Dedifferentiated amniotic fluid mesenchymal stem cell (primary cell): ENCODE data around the gene OR2B2.

Experiments
- DNase-seq: peaks from one replicate; pipeline ENCODE4 v3.0.0-alpha.2; 2016; ENCODE audit errors: extremely low spot score

OR2B2 gene

DNA sequence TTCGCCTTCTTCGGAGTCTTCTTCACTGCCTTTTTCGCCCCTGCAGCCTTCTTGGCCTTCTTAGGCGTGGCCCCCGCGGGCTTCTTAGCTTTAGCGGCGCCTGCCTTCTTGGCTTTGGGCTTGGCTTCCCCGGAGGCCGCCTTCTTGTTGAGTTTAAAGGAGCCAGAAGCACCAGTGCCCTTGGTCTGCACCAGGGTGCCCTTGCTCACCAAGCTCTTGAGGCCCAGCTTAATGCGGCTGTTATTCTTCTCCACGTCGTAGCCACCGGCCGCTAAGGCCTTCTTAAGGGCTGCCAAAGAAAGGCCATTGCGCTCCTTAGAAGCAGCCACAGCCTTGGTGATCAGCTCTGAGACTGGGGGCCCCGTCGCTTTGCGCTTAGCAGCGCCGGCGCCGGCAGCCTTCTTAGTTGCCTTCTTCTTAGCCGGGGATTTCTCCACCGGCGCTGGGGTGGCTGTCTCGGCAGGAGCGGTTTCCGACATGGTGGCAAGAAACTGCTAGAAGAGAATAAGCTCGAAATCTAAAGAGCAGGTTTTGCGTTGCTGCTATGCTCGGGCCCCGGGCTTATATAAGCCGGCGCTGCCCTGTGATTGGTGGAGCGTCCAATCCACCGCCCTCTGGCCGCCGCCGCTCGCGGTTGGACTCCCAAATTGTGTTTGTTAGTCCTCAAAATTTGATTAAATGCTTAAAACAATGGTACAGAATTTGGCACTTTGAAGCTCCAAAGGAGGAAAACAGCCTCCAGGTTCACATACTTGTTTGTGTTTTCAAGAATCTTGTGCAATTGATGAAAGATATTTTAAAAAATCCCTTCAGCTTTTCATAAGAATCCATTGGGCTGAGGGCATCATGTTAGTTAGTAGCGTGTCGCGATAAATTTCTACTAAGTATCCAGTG is 44.9 kb downstream of the OR2B2 start:
- peak; percentile 42 for DNase-seq

DNA sequence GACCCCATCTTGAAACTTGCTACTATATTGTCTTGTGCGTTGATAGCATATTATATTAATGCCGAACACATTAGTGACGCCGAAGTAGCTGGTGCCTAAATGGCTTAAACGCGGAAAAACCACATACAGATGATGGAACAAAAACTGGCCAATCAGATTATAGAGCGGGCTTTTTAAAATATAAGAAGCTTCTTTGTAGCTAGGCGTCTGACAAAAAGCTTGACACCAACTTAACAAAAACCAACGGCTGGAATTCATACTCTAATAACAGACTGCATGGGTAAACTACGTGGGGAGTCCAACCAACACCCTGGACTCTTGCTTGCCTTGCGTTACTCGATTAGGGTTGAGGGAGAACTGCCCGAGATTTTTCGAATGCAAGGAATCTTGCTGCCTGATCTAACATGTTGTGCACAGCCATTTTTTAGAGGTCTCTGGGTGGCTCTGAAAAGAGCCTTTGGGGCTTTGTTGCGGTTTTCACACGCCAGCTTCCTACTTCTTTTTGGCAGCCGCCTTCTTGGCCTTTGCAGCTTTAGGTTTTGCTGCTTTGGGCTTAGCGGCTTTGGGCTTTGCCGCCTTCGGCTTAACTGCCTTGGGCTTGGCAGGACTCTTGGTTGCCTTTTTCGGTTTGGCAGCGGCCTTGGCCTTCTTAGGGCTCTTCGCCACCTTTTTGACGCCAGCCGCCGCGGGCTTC is 45.7 kb downstream of the OR2B2 start:
- DNase-seq, result peak; percentile 42

GRCh38 chr6:27865850-27866356 is 46.3 kb downstream of the OR2B2 start:
- no peak for DNase-seq

GRCh38 chr6:27864906-27865849 is 47.0 kb downstream of the OR2B2 start:
- peak; percentile 98 for DNase-seq

- no peak for DNase-seq
Observed at GRCh38 chr6:27863962-27864905, 48.0 kb downstream of the OR2B2 start.

DNA sequence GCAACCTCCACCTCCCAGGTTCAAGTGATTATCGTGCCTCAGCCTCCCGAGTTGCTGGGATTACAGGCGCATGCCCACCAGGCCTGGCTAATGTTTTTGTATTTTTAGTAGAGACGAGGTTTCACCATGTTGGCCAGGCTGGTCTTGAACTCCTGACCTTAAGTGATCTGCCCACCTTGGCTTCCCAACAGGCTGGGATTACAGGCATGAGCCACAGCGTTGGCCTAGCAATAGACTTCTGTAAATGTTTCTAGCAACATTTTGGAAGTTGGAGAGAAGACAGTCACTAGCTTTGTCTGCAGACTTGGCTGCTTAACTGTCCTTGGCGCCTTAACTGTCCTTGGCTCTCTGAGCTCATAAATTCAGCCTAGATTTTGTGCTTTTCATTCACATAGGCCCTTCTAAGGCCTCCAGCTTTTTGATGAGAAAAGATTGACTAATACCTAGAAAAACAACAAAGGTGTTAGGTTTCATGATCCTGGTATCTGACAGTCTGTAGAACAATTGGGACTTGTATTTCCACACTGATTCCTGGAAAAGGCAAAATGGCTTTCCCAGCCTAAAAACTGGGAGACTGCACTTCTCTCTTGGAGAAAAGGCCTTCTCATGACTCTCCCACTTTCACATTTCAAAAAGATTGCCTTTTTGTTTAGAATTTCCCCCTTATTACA is 49.7 kb downstream of the OR2B2 start:
- DNase-seq, result no peak

- no peak for DNase-seq
Observed at GRCh38 chr6:27861861-27862260, 50.3 kb downstream of the OR2B2 start.

GRCh38 chr6:27861276-27861840 is 50.8 kb downstream of the OR2B2 start:
- no peak for DNase-seq
